HG02852 (cell line): ENCODE data around the gene ARMC10.
"Not testable (repeated sequence)": the region's sequence is repeated elsewhere in the genome, so short reads cannot be mapped to it uniquely, and the experiment has no call there.

Experiments
- ATAC-seq: cut with Tn5 transposase; IDR thresholded peaks from one replicate; pipeline ENCODE4 v1.9.1; 2021; ENCODE audit warnings: mild to moderate bottlenecking, moderate library complexity; ENCODE audit not compliant: unreplicated experiment

ARMC10 gene

DNA sequence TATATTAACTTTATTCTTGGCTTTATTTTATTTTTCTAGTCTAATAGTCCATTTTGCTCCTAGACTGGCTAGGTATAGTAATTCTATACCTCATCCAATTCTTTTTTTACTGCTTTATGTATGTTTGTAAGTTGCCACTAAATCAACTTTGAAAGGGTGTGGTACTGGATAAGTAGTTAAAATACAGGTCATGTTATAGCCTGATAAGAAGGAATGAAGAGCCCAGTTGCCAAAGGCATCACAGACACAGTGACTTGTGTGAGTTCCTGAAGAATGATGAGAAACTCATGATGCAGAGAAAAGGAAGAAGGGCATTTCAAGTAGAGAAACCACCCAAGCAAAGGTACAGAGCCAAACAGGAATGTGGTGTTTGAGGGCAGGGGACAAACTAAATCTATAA is 46.7 kb downstream of the ARMC10 start:
- no peak for ATAC-seq

DNA sequence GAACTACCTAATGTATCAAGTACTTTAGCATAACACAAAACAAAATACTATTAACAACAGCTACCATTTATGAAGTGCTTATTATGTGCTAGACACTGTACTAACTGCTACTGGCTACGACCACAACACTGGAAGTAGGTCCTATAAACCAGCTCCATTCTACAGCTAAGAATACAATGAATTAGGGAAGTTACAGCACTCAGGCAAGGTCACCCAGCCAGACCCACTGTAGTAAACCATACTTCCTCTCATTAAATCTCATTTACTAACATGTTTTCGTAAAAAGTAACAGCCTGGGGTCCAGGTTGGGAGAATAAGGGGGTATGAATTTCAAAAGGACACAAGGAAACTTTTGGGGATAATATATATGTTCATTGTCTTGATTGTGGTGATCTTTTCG is 48.6 kb downstream of the ARMC10 start:
- no peak for ATAC-seq

DNA sequence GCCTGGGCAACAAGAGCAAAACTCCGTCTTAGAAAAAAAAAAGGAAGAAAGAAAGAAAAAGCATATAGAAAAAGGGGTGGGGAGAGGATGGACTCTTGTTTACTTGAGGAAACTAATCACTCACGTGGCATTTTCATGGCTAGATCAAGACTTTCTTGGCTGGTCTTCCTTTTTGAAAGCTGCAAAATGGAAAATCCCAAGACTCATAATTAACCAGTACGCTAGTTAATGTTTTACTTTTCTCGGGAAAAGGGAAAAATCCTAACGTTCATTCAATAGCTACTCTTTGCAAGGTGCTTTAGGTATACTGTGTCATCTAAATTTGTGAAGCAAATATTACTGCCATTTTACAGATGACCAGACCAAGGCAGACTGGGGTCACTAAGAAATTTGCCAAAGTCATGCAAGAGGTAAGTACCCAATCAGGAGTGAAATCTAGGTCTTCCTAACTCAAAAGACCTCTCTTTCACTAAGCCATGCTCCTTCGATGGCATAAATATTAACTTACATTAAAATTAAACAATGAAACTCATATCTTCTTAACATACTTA is 49.6 kb downstream of the ARMC10 start:
- ATAC-seq: no peak

DNA sequence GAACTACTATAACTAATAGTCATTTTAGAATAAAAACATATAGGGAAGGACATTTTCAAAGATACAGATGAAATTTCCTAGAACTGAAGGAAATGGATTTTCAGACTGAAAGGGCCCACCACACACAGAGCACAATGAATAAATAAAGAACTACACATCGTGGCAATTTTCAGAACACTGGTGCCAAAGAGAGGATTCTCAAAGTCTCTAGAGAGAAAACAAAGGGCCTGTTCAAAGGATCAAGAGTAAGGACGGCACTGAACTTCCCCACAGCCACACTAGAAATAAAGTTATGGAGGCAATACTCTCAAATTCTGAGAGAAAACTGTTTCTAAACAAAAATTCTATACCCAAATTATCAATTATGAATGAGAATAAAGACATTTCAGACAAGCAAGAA is 52.1 kb downstream of the ARMC10 start:
- ATAC-seq: no peak

DNA sequence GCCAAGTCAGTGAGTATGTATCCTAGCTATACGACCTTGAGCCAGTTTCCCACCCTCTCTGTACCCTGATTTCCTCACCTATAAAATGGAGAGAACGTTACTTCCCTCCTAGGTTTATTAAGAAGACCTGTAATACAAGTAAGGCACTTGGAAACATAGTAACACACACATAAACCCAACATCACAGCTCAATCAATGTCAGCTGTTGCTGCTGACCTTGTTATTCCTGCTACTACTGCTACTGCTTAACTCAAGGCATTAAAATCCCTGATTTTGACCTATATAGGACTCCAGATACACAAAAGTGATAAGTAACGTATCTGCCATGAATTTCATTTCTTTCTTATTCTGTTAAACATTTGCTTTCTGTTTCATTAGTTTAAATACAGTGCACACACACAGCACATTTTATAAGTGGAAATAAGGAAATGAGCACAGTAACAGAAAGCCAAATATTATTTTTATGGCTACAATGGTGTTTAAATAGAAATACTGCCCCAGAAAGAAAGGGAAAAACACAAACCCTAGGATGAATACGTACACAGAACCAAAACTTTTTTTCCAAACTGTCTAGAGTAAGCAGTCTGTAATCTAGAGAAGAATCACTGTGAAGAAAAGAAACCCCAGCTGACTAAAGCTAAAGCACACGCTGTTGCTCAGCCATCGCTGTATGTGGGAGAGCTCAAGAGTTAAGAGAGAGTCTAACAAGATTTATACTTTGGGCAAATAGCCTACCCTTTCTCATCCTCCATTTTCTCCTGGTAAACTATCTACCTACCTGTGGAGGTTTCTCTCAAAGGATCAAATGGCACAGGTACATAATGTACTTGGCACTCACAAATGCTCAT is 55.0 kb downstream of the ARMC10 start:
- no peak for ATAC-seq

DNA sequence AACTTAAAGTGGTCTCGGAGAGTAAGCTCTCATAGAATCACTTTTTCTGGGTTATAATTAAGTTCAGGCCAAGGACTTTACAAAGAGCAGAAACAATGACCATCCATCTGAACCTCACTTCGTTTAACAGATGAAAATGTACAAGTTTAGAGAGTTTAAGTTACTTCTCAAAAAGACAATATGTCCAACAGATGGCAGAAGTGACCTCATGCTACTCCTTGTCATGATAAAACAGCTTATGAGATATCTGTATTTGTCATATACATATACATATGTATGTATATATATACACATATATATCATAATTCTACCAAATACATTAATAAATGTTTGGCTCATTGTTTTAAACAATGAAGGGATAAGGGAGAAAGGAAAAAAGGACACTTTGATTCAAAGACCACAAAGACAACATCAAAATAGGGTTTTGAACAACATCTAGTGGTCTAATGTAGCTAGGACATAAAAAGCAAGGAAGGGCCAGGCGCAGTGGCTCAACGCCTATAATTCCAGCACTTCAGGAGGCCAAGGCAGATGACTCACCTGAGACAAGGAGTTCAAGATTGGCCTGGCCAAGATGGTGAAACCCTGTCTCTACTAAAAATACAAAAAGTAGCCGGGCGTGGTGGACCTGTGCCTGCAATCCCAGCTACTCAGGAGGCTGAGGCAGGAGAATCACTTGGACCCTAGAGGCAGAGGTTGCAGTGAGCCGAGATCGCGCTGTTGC is 56.1 kb downstream of the ARMC10 start:
- ATAC-seq: no peak

DNA sequence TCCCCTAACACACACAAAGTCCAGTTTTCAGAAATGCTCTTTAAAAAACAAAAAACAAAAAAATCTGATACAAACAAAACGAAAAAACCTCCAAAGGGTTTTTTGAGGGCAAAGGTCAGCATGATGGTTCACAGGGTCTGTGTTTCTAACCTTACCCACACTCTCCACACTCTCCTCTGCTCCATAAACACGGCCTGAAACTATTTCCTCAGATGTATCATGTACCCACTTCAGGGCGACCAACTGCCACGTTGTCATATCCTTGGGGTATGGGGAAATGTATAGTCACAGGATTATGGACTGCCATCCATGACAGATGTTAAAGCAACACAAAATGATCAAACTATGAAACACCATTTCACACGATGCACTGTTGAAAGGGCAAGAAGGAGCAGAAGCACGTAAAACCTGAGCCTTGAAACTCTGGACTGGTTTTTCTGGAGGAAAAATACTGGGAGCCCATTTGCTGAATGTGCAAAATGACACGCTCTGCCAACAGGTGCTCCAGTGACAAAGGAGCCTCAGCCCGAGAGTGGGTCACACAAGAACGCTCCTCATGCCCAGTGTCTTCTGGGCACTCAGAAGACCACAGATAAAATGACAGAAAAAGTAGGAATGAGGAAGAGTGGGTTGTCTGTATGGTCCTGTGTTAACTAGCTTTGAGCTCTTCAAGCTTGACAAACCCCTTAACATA is 58.2 kb downstream of the ARMC10 start:
- no peak for ATAC-seq

DNA sequence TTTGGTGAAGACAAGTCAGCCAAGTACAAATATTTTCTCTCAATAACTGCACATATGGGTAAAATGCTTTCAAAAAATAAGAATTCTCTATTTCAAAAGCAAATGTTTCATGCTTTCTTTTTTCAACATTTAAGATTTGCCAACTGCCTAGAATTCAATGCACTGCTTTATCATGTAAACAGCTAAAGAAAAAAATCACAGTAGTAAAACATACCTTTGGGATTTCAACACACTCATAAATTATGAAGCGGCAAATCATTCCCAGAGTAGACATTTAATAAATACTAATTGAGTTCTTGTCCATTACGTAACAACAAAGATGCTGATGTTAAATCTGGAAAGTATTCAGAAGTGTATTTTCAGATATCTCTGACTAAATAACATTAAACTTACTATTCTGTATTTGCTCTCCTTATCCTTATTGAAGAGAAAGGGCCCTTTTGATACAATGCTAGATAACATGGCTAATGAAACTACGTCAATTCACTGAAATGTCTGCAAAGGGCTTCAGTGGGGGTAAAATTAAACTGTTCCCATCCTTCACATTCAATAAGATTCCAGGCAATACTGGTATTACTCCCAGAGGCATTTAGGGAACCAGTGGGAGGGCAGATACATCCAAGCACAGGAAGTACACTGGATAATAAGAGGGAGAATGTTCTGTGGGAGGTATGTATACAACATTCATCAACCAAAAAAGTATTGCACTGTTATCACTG is 60.1 kb downstream of the ARMC10 start:
- no peak for ATAC-seq

DNA sequence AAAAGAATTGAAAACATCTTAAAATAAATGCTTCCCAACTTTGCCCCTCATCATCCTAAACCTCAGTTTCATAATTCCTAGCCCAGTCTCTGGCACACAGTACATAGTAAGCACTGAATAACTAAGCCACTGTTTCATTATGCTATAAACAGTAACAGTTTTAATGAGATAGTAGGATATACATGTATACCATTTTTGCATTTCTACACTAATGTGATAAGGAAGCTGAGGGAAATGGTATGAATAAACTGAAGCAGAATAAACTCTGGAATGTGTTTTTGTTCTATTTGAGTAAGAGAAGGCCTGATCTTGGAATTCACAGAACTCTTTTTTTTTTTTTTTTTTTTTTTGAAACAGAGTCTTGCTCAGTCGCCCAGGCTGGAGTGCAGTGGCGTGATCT is 65.1 kb downstream of the ARMC10 start:
- no peak for ATAC-seq

DNA sequence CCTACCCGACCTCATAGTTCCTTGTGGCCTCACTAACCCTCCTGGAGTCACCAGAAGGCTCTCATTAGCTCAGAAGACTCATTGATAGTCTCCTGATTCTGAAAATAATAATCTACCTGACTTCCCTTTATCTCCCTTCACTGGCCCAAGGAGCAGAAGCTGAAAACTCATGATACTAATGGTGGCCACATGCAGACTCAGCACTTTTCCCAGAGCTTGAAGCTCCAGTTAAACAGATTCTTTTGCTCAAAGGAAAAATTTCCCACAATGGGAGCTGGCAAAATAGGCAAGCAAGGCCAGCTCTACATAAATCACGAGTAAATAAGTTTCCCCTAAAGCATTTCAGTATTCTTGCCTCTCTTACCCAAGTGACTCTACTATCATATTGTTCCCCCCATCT is 65.7 kb downstream of the ARMC10 start:
- ATAC-seq: no peak

DNA sequence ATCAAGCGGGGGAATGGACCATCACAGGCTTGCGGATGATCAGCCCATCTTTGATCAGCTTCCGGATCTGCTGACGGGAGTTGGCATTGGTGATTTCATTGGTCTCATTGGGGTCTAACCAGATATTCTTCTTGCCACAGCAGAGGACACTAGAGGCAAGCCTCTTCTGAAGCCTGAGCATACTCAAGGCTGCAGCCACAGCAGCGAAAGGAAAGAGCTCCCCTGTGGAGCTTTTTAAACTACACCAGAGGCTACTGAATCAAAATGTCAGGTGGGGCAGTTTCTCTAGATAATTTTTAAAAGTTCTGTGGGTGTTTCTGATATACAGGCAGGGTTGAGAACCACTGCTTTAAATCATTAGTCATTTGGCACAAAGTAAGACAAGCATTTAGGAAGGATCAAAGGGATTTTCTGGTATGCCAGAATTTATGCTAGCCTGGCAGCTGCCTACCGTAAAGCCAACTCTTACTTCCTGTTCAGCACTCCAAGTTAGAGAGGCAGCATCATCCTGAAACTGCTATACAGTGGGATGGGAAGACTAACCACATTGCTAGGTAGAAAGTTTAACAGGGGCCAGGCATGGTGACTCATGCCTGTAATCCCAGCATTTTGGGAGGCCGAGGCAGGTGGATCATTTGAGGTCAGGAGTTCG is 66.9 kb downstream of the ARMC10 start:
- no peak for ATAC-seq

DNA sequence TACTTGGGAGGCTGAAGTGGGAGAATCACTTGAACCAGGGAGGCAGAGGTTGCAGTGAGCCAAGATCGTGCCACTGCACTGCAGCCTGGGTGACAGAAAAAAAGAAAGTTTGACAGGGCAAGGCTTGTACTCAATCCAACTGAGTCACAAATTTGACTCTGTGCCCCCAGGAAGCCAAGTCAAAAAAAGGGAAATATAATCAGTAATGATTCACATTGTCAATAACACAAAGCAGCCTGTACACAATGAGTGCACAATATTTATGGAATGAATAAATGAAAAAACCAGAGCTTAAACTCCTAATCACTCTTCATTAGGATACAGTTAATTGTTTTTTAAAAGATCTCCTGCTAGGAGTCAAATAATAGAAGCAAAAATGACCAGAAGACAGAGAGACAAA is 67.6 kb downstream of the ARMC10 start:
- ATAC-seq: no peak

DNA sequence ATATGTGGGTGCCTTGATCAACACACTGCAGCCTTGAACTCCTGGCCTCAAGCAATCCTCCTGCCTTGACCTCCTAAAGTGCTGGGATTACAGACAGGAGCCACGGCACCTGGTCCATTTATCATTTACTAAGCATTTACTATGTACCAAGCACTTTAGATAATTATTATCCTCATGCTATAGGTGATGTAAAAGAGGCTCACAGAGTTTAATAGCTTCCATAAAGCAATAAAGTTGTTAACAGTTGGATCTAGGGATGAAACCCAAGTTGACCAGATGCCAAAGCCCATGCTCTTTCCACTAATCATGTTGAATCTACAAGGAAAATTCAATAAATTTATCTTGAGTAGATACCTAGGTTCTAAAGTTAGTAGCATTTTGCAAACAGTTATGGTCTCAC is 68.9 kb downstream of the ARMC10 start:
- no peak for ATAC-seq

DNA sequence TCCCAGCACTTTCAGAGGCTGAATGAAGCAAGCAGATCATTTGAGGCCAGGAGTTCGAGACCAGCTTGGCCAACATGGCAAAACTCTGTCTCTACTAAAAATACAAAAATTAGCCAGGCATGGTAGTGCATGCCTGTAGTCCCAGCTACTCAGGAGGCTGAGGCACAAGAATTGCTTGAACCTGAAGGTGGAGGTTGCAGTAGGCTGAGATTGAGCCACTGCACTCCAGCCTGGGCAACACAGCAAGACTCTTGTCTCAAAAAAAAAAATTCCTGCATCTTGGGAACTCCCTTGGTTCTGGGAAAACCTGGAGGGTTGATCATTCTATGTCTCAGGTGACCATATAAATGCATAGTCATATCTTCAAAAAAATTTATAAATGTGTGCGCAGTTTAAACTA is 69.8 kb downstream of the ARMC10 start:
- ATAC-seq: not testable (repeated sequence)

DNA sequence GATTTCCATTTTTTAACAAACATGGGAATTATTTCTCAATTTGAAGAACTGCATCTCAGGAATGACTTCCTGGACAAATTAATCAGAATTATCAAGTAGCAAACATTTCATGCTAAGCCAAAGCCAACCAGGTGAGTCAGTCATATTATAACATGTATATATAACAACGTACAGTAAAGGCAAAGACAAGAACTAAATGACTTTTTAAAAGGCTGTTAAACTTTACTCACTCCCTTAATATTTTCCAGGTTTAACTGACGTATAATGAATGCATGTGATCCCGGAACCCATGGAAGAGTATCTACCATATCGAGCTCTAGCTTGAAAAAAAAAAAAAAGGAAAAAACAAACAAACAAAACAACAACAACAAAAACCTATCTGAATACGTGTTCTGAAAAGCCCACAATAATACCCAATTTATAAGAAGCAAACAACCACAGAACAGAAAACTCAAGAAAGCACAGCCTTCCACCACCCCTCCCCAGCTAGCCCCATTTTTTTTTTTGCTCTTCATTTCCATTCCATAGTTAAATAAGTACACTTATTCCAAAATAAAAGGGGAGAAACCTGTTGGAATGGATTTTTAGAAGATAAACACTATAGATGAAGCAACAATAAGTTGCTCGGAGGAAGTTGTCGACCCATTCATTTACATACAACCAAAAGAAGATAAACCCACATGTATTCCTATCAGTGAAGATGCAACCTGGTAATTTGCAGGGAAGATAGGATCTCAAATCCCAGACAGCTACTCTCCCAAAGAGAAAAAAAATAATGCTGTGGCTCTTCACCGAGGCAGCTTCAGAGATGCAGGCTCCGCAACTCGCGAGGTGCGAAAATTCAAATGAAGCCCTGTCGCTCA is 73.4 kb downstream of the ARMC10 start:
- no peak for ATAC-seq
